Measurements from ENCODE around the gene MMP28.

- TF ChIP-seq CTCF (IDR thresholded peaks at IDR 0.05): no peak
- TF ChIP-seq POLR2AphosphoS5 (IDR thresholded peaks at IDR 0.05): no peak
- no peak for TF ChIP-seq POLR2A (IDR thresholded peaks at IDR 0.05)
Observed at GRCh38 chr17:35731917-35732805, 63.3 kb downstream of the MMP28 start.
